SU-DHL-6 (cell line): ENCODE measurements around the gene IL13.

Source experiments
- EZH2phosphoT487 ChIP-seq: fragments of 200-600 bp; sonication (generic), shearing (Covaris generic); conservative IDR thresholded peaks from 2 replicates; pipeline ENCODE4 v1.6.1; 2018; ENCODE audit warnings: mild to moderate bottlenecking, antibody characterized with exemption, low read length, moderate library complexity, mixed read lengths
- TF ChIP-seq, protein P1 (sequence below): fragments of 200-600 bp; sonication (generic); IDR thresholded peaks from one replicate; pipeline ENCODE4 v1.5.1; 2017; ENCODE audit warnings: antibody characterized with exemption, mild to moderate bottlenecking, low read length, moderate library complexity; ENCODE audit not compliant: insufficient read depth, poor library complexity, severe bottlenecking

DNA sequence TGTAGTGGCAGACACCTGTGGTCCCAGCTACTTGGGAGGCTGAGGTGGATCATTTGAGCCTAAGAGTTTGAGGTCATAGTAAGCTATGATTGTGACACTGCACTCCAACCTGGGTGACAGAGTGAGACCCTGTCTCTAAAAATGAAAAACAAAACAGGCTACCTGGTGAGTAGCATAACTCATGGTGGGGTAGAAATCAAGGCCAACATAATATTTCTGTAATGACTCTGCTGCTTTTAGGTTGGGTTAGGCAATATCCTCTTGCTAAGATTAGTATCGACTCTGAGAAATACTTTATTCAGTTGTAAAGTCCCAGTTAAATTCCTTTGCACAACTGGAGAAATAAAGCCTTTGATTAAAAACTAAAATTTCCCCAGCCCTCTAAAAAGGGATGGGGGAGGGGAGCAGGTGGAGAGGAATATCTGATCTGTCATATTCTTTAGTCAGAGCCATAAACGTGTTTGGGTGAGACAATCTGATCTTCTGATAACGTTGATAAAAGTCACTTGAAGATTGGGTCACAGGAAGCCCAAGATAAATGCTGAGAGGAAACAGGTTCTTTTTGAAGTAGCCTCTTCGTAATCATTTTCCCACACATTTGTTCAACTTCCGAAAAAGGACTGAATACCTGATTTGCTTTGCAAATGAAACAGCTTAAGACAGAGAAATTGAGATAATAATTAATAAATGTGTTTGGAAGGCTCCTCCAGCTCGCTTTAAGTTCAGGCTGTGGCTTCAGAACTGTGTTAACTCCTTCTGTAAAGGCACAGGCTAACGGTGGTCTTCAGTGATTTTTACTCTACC, 30.8 kb downstream of the IL13 start:
- TF ChIP-seq, protein P1, sequence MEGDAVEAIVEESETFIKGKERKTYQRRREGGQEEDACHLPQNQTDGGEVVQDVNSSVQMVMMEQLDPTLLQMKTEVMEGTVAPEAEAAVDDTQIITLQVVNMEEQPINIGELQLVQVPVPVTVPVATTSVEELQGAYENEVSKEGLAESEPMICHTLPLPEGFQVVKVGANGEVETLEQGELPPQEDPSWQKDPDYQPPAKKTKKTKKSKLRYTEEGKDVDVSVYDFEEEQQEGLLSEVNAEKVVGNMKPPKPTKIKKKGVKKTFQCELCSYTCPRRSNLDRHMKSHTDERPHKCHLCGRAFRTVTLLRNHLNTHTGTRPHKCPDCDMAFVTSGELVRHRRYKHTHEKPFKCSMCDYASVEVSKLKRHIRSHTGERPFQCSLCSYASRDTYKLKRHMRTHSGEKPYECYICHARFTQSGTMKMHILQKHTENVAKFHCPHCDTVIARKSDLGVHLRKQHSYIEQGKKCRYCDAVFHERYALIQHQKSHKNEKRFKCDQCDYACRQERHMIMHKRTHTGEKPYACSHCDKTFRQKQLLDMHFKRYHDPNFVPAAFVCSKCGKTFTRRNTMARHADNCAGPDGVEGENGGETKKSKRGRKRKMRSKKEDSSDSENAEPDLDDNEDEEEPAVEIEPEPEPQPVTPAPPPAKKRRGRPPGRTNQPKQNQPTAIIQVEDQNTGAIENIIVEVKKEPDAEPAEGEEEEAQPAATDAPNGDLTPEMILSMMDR: no peak
- no peak for TF ChIP-seq EZH2phosphoT487
